HG03354 (cell line): ENCODE results near the gene CYB561D1.

Experiments used
- ATAC-seq: cut with Tn5 transposase; IDR thresholded peaks from one replicate; pipeline ENCODE4 v1.9.1; 2021; ENCODE audit warnings: mild to moderate bottlenecking; ENCODE audit not compliant: unreplicated experiment, poor library complexity, severe bottlenecking

CYB561D1 gene

DNA sequence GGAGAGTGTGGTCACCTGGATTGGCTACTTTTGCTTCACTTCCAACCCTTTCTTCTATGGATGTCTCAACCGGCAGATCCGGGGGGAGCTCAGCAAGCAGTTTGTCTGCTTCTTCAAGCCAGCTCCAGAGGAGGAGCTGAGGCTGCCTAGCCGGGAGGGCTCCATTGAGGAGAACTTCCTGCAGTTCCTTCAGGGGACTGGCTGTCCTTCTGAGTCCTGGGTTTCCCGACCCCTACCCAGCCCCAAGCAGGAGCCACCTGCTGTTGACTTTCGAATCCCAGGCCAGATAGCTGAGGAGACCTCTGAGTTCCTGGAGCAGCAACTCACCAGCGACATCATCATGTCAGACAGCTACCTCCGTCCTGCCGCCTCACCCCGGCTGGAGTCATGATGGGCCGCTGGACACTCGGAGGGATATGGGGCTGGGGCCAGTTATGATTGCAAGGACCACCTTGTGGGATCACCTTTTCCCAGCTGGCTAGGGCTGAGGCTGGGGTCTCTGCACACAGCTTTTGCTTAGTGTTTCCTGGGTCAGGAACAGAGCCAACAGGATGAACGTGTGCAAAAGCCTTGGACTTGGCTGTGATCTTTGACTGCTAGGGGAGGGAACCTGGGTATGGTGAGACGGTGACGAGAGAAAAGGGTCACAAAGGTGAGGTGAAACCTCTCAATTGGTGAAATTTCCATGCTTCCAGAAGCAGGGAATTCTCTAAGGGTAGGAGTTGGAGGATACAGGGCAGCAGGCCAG, 50.3 kb downstream of the CYB561D1 start:
- no peak for ATAC-seq

DNA sequence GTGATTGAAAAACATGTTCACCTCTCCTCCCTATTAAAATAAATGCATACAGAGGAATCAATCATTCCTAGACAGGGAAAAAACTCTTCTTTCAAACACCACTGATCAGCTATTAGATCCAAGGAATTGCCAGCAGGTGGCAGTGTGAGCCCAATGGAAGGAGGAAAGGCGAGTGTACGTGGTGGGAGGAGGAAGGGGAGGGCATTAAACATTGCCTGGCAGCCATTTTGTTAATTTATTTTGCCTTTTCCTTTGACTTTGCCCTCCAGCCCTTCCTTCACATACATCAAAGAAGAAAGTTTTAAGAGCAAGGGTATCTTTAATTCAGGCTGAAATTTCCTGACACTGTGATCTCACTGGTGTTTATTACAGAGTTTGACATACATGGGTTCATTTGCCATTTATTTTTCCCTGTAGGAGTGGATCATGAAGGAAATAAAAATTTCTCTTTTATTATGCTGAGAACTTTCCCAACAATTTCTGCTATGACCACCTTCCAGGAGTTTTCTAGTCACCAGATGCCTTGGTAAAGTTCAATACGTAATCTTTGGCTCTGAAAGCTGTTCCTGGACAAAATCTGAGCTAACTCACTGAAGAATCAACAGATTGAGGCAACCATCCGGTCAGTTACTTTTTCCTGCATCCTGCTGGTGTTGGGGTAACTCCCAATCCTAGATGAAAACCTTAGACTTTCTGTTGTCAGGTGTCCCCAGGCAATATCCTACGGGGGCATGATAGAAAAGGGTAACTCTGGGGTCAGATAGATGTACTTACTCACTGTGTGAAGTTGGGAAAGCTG, 52.6 kb downstream of the CYB561D1 start:
- ATAC-seq = peak; percentile 44

DNA sequence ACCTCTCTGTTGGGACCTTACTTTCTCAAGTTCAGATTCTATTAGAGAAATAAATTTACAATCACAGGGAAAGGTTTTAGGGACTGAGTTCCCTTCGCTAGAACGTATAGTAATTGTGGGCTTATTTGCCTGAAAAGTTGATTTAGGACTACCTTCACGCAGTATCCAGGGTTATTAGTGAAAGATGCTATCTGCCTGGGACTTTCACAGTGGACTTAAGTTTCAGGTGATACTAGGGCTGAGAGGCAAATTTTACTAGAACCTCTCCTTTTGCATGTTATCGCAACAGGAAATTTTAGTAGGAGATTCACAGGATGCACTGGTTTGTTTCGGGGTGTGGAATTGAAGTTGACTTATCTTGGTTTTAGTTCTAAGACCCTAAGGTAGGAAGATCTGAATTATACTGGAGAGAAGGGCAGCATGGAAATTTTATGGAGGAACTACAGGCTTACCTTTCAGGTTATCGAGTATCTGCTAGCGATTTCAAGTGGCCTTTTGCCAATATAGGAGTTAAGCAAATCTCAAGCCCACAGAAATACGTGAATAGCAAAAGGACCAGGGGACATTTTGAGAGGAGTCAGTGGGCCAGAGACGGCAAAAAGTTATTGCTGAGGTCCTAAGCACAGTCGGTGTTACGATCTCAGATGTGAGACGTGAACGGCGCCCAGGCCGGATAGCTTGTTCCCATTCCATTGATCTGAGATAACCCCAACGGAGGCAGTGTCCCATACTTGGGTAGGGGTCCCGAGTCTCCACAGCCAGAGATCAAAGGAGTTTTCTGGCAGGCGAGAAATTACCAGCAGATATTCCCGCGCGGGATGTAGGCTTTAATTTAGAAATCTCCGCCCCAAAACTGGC, 53.8 kb downstream of the CYB561D1 start:
- ATAC-seq = no peak

DNA sequence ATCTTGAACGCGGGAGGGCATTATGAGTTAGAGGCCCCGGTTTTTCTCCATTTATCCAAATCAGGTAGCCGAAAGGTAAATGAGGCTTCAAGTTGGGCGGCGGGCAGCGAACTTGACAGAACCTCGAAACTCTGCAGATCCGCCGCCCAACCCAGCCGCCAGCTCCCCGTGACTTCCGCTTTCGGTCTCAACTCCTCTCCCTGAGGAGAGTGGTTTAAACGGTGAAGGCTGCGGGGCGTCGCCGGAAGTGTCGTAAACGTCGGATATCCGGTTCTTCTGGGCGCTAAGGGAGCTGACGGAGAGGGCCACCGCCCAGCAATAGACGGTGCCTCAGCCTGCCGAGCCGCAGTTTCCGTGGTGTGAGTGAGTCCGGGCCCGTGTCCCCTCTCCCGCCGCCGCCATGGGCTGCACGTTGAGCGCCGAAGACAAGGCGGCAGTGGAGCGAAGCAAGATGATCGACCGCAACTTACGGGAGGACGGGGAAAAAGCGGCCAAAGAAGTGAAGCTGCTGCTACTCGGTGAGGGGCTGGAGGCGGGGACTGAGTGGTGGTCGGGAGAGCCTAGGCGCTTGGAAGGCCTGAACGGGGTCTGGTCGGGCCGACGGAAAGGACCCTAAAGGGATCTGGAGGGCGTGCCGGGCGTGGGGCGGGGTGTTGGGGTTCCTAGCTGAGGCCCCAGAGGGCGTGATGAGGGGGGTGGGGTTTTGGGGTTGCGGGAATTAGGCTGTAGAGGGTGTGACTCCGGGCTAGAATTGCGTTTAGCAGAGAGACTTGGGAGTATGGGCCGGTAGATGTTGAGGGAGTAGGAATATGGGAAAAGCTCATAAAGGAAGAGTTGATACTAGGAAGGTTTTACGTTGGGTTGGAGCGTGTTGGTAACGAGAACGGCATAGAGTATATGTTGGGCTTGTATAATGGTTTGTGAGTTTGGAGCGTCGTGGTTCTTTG, 54.7 kb downstream of the CYB561D1 start, which contains the start of gene GNAI3:
GNAI3 (plus strand) TSS at position 295 of the 947 bp plus-strand sequence; CDS start at position 401, 106 bp downstream.
- ATAC-seq = peak; percentile 94
